CD4-positive, CD25-positive, alpha-beta regulatory T cell (primary cell): ENCODE data around the gene RNU6-9. TPM values are rescaled to one million over a fixed set of nuclear protein-coding genes. Genes with fewer than 3 reads are reported as not detected.

Experiments
- ATAC-seq, 2 donors: fragments of 150-1000 bp; cut with Tn5 transposase; one replicate each; pipeline ENCODE4 v1.10.0; 2021; ENCODE audit warnings: low read depth in 2 of 2, moderate number of reproducible peaks in 2 of 2, moderate library complexity in 1 of 2
- DNase-seq, 3 donors: peaks; one replicate each; pipeline versions ENCODE4 v3.0.0 to v3.0.0-alpha.2; 2012 to 2022; ENCODE audit warnings: mixed read lengths in 1 of 3
- H3K27ac ChIP-seq: one replicate; pipeline ENCODE4 v1.7.0; 2013; ENCODE audit warnings: mild to moderate bottlenecking, low read length; ENCODE audit not compliant: insufficient read depth, poor library complexity, severe bottlenecking
- H3K27me3 ChIP-seq: one replicate; pipeline ENCODE4 v1.7.0; 2013; ENCODE audit warnings: low read length; ENCODE audit not compliant: control insufficient read depth, insufficient read depth
- H3K36me3 ChIP-seq: one replicate; pipeline ENCODE4 v1.7.0; 2013; ENCODE audit warnings: mild to moderate bottlenecking, low read length, moderate library complexity; ENCODE audit not compliant: control insufficient read depth, insufficient read depth
- H3K4me1 ChIP-seq: 2 replicates; pipeline ENCODE4 v1.7.0; 2013; ENCODE audit warnings: mild to moderate bottlenecking, low read length; ENCODE audit not compliant: insufficient read depth, control insufficient read depth, poor library complexity, severe bottlenecking
- H3K4me3 ChIP-seq: one replicate; pipeline ENCODE4 v1.7.0; 2013; ENCODE audit warnings: low read depth, mild to moderate bottlenecking, low read length, moderate library complexity
- H3K9me3 ChIP-seq, 2 experiments: 1 replicate in 1 of 2; 2 replicates in 1 of 2; pipeline ENCODE4 v1.7.0; 2013; ENCODE audit warnings: low read length in 2 of 2, mild to moderate bottlenecking in 1 of 2, moderate library complexity in 1 of 2; ENCODE audit not compliant: control insufficient read depth in 2 of 2
- H3K27ac Mint-ChIP-seq, 3 donors: one replicate each; pipeline ENCODE4 v1.8.0; 2020 to 2022; ENCODE audit warnings: mild to moderate bottlenecking in 3 of 3, mixed read lengths in 3 of 3, moderate library complexity in 2 of 3
- H3K27me3 Mint-ChIP-seq: one replicate; pipeline ENCODE4 v1.8.0; 2022; ENCODE audit warnings: mild to moderate bottlenecking, mixed read lengths
- H3K36me3 Mint-ChIP-seq: one replicate; pipeline ENCODE4 v1.8.0; 2020; ENCODE audit warnings: mixed read lengths
- H3K4me1 Mint-ChIP-seq, 4 donors: one replicate each; pipeline ENCODE4 v1.8.0; 2020 to 2022; ENCODE audit warnings: mixed read lengths in 4 of 4, mild to moderate bottlenecking in 1 of 4
- H3K4me3 Mint-ChIP-seq, 4 donors: one replicate each; pipeline ENCODE4 v1.8.0; 2020 to 2022; ENCODE audit warnings: mild to moderate bottlenecking in 4 of 4, mixed read lengths in 4 of 4, moderate library complexity in 3 of 4
- H3K9me3 Mint-ChIP-seq, 7 donors: one replicate each; pipeline ENCODE4 v1.8.0; 2020 to 2022; ENCODE audit warnings: mixed read lengths in 7 of 7, mild to moderate bottlenecking in 3 of 7, moderate library complexity in 2 of 7
- polyA plus RNA-seq, 4 donors: library from polyadenylated mRNA; unstranded; fragments of 300-500 nt; fragmentation: Illumina TruSeq; gene quantifications; one replicate each; pipeline ENCODE4 v1.2.3, GENCODE V29; 2021
- total RNA-seq: library from RNA; stranded (reverse); gene quantifications from one replicate; pipeline ENCODE4 v1.2.3, GENCODE V29; 2022

The RNU6-9 gene
- total and polyA plus RNA-seq, 5 donors from 2014 or later, result not detected

- Histone ChIP-seq H3K4me3 (no peak overlapping the region), H3K36me3 (peaks cover 43% of the 10 kb centered on the region), H3K4me1 (peaks cover 35% of the 10 kb centered on the region), H3K27me3 (no peaks in the 10 kb centered on the region), H3K27ac (peak overlapping the region; percentile 14), H3K9me3 (no peaks in the 10 kb centered on the region)
- no peak for DNase-seq
- Mint-ChIP-seq H3K9me3 (peaks cover 0 to 2% (median 0%) of the 10 kb centered on the region in 7 donors), H3K4me3 (no peak overlapping the region), H3K27ac (peak overlapping the region in 1 of 3 donors; percentile 20), H3K4me1 (peaks cover 0 to 48% (median 9%) of the 10 kb centered on the region in 4 donors), H3K27me3 (no peaks in the 10 kb centered on the region), H3K36me3 (peaks cover 7% of the 10 kb centered on the region)
- no peak for ATAC-seq
These were observed 6.7 kb downstream of the RNU6-9 start for GRCh38 chr19:900043-900301.

DNA sequence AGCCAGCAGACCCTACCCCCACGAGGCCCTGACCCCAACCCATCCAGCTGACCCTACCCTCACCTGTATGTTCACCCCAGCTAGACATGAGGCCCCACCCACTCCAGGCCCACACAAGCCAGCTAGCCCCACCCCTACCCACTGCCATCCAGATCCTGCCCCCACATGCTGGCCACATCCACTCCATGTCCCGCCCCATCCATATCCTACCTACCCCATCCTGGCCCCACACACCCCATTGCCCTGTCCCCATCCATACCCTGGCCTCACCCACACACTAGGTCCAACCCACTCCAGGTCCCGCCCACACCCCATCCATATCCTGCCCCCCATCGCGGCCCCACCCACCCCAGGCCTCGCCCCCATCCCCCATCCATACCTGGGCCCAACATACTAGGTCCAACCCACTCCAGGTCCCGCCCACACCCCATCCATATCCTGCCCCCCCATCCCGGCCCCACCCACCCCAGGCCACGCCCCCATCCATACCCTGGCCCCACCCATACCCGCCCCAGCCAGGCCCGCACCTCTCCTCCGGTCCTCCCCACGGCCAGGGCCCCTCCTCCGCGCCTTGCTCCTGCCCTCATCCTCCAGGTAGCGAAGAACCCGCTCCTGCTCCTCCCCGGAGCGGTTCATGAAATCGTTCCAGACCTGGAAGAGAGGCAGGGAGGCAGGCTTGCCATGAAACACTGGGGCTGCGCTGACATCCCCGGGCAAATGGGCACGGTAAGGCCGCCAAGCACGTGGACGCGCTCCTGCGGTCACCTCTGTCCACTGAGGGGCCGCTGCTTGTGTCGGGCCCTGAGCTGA lies 7.2 kb downstream of the RNU6-9 start:
- H3K27me3 ChIP-seq, result no peaks in the 10 kb centered on the region
- H3K9me3 ChIP-seq, result no peaks in the 10 kb centered on the region
- DNase-seq, result peak in 1 of 3 donors; percentile 48
- H3K4me3 Mint-ChIP-seq, result no peak overlapping the region
- peaks cover 7% of the 10 kb centered on the region for H3K36me3 Mint-ChIP-seq
- H3K27me3 Mint-ChIP-seq, result no peaks in the 10 kb centered on the region
- peaks cover 0 to 2% (median 0%) of the 10 kb centered on the region in 7 donors for H3K9me3 Mint-ChIP-seq
- no peak overlapping the region for H3K4me3 ChIP-seq
- H3K27ac Mint-ChIP-seq, result peak overlapping the region in 1 of 3 donors; percentile 20
- peaks cover 37% of the 10 kb centered on the region for H3K4me1 ChIP-seq
- ATAC-seq, result peak; percentile 50 to 64
- peak overlapping the region; percentile 14 for H3K27ac ChIP-seq
- peaks cover 43% of the 10 kb centered on the region for H3K36me3 ChIP-seq
- peaks cover 0 to 50% (median 11%) of the 10 kb centered on the region in 4 donors for H3K4me1 Mint-ChIP-seq

DNA sequence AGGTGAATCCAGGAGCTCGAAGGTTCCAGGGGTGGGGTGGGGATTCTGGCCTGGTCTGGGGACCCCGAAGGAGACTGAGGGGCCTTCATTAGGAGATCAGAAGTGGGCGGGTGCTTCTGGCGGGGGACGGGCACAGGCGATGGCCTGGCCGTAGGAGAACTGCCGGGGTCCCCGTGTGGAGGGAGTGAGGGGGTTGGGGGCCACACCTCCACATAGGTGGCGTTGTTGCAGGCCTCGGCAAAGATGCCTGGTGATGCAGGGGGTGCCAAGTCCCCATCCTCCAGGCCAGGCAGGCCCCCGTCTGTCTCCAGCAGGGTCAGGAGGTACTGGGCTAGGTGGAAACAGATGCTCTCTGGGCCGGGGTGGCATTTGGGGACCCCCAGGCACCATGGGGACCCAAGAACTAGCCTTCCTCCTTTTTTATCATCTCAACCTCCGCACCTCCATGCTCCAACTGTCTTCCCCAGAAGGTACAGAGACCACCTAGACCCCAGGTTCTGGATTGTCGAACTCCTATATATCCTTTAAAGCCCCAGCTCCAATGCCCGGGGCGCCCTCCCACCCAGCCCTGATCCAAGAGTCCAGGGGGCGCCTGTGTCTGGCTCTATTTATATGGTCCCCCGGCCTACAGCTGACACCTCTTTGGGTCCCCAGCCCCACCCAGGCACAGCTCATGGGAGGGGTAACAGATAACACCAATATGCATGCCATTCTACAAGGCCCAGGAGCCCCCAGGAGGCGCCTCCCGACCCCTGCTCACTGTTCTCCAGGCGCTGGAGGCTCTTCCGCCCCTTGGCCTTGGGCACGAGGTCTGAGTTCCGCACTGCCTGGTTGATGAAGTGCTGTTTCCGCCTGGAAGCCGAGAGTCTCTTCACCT lies 8.2 kb downstream of the RNU6-9 start:
- Histone ChIP-seq H3K9me3 (no peaks in the 10 kb centered on the region), H3K27me3 (no peaks in the 10 kb centered on the region), H3K36me3 (peaks cover 42% of the 10 kb centered on the region), H3K4me3 (no peak overlapping the region), H3K4me1 (peaks cover 44% of the 10 kb centered on the region), H3K27ac (no peak overlapping the region)
- no peak for DNase-seq
- H3K27ac Mint-ChIP-seq, result peak overlapping the region in 1 of 3 donors; percentile 43
- no peaks in the 10 kb centered on the region for H3K27me3 Mint-ChIP-seq
- peaks cover 0 to 2% (median 0%) of the 10 kb centered on the region in 7 donors for H3K9me3 Mint-ChIP-seq
- peaks cover 0 to 58% (median 15%) of the 10 kb centered on the region in 4 donors for H3K4me1 Mint-ChIP-seq
- H3K4me3 Mint-ChIP-seq, result peak overlapping the region in 1 of 4 donors; percentile 15
- ATAC-seq, result no peak
- peaks cover 7% of the 10 kb centered on the region for H3K36me3 Mint-ChIP-seq

- ATAC-seq (no peak), DNase-seq (no peak)
- Histone ChIP-seq H3K36me3 (peaks cover 36% of the 10 kb centered on the region), H3K4me1 (peaks cover 50% of the 10 kb centered on the region), H3K9me3 (no peaks in the 10 kb centered on the region), H3K27me3 (no peaks in the 10 kb centered on the region), H3K27ac (no peak overlapping the region), H3K4me3 (no peak overlapping the region)
- no peaks in the 10 kb centered on the region for H3K27me3 Mint-ChIP-seq
- peaks cover 0 to 2% (median 0%) of the 10 kb centered on the region in 7 donors for H3K9me3 Mint-ChIP-seq
- peak overlapping the region in 1 of 3 donors; percentile 36 for H3K27ac Mint-ChIP-seq
- H3K4me3 Mint-ChIP-seq, result no peak overlapping the region
- peaks cover 0 to 59% (median 18%) of the 10 kb centered on the region in 4 donors for H3K4me1 Mint-ChIP-seq
- H3K36me3 Mint-ChIP-seq, result peaks cover 1% of the 10 kb centered on the region
These were observed 8.7 kb downstream of the RNU6-9 start for GRCh38 chr19:902093-902370.

- Histone ChIP-seq H3K27ac (no peak overlapping the region), H3K36me3 (peaks cover 31% of the 10 kb centered on the region), H3K27me3 (no peaks in the 10 kb centered on the region), H3K4me1 (peaks cover 56% of the 10 kb centered on the region), H3K9me3 (no peaks in the 10 kb centered on the region), H3K4me3 (no peak overlapping the region)
- Mint-ChIP-seq H3K9me3 (peaks cover 0 to 2% (median 0%) of the 10 kb centered on the region in 7 donors), H3K27me3 (peaks cover 5% of the 10 kb centered on the region), H3K4me1 (peaks cover 0 to 65% (median 19%) of the 10 kb centered on the region in 4 donors), H3K4me3 (peak overlapping the region in 1 of 4 donors; percentile 33), H3K36me3 (no peaks in the 10 kb centered on the region), H3K27ac (peak overlapping the region in 2 of 3 donors; percentile 62 to 92)
- ATAC-seq, result no peak
- DNase-seq, result no peak
These were observed 9.4 kb downstream of the RNU6-9 start for GRCh38 chr19:902446-903226.

GRCh38 chr19:903266-903797 lies 10.0 kb downstream of the RNU6-9 start:
- H3K9me3 ChIP-seq, result no peaks in the 10 kb centered on the region
- no peaks in the 10 kb centered on the region for H3K36me3 Mint-ChIP-seq
- H3K9me3 Mint-ChIP-seq, result peaks cover 0 to 2% (median 0%) of the 10 kb centered on the region in 7 donors
- no peaks in the 10 kb centered on the region for H3K27me3 ChIP-seq
- H3K27ac Mint-ChIP-seq, result peak overlapping the region in 1 of 3 donors; percentile 59
- H3K4me3 ChIP-seq, result no peak overlapping the region
- peaks cover 5% of the 10 kb centered on the region for H3K27me3 Mint-ChIP-seq
- H3K4me1 ChIP-seq, result peaks cover 63% of the 10 kb centered on the region
- H3K27ac ChIP-seq, result no peak overlapping the region
- H3K4me1 Mint-ChIP-seq, result peaks cover 0 to 71% (median 21%) of the 10 kb centered on the region in 4 donors
- H3K4me3 Mint-ChIP-seq, result peak overlapping the region in 1 of 4 donors; percentile 38
- no peak for ATAC-seq
- DNase-seq, result no peak
- peaks cover 30% of the 10 kb centered on the region for H3K36me3 ChIP-seq

- Histone ChIP-seq H3K27ac (peak overlapping the region; percentile 5), H3K36me3 (peaks cover 22% of the 10 kb centered on the region), H3K4me3 (no peak overlapping the region), H3K9me3 (no peaks in the 10 kb centered on the region), H3K27me3 (no peaks in the 10 kb centered on the region), H3K4me1 (peaks cover 73% of the 10 kb centered on the region)
- H3K4me3 Mint-ChIP-seq, result peak overlapping the region in 3 of 4 donors; percentile 33 to 75 (median 44)
- peaks cover 9% of the 10 kb centered on the region for H3K27me3 Mint-ChIP-seq
- no peak for DNase-seq
- H3K27ac Mint-ChIP-seq, result peak overlapping the region in 2 of 3 donors; percentile 59 to 93
- H3K9me3 Mint-ChIP-seq, result peaks cover 0 to 2% (median 0%) of the 10 kb centered on the region in 7 donors
- no peak for ATAC-seq
- peaks cover 7% of the 10 kb centered on the region for H3K36me3 Mint-ChIP-seq
- peaks cover 0 to 78% (median 27%) of the 10 kb centered on the region in 4 donors for H3K4me1 Mint-ChIP-seq
These were observed 11.3 kb downstream of the RNU6-9 start for GRCh38 chr19:904545-904944.
